Measurements from ENCODE around the gene OR13C3. TPM values are rescaled to one million over a fixed set of nuclear protein-coding genes. Genes with fewer than 3 reads are reported as not detected.
"Not testable (repeated sequence)": the region's sequence is repeated elsewhere in the genome, so short reads cannot be mapped to it uniquely, and the experiment has no call there.

OR13C3 gene
- total RNA-seq, 5 donors from 2014 or later (not counting 1 experiment from before 2014, with no cell fraction given): not detected

DNA sequence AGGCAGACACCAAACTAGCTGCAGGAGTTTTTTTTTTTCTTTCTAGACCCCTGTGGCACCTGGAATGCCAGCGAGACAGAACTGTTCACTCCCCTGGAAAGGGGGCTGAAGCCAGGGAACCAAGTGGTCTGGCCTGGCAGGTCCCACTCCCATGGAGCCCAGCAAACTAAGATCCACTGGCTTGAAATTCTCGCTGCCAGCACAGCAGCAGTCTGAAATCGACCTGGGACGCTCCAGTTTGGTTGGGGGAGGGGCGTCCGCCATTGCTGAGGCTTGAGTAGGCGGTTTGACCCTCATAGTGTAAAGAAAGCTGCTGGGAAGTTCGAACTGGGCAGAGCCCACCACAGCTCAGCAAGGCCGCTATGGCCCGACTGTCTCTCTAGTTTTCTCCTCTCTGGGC, 16.4 kb downstream of the OR13C3 start:
- CTCF ChIA-PET: interaction anchor here in 1 of 2 donors (0.6 kb wide), 1 partner anchor 47 kb away, joined by 4 read pairs; no protein-coding TSS in a partner anchor
- H3K27me3 Mint-ChIP-seq; DNase-seq; H3K4me1 ChIP-seq (ENCODE audit: control insufficient read depth in 1 of 2, extremely low read depth in 1 of 2, insufficient read depth in 2 of 2, low read length in 2 of 2); H3K9me3 ChIP-seq; POLR2A ChIA-PET; ATAC-seq (replicated peaks in 1 of 4); H3K36me3 ChIP-seq (ENCODE audit: control insufficient read depth in 2 of 2, extremely low read depth in 1 of 2, insufficient read depth in 1 of 2, low read length in 1 of 2); H3K27ac ChIP-seq (ENCODE audit: low read length); H3K27me3 ChIP-seq (replicated peaks in 1 of 2; ENCODE audit: control insufficient read depth in 2 of 2, extremely low read depth in 1 of 2, insufficient read depth in 2 of 2, low read length in 1 of 2); H3K4me1 Mint-ChIP-seq; H3K36me3 Mint-ChIP-seq; H3K4me3 ChIP-seq (ENCODE audit: control insufficient read depth in 1 of 2, extremely low read depth in 1 of 2, low read length in 1 of 2); H3K27ac Mint-ChIP-seq; H3K4me3 Mint-ChIP-seq: not testable (repeated sequence)
- 76% methylated on average over 6 of the region's 10 CpGs for WGBS (ENCODE audit: insufficient coverage)
- H3K9me3 Mint-ChIP-seq: peaks cover 2 to 15% (median 3%) of the 10 kb centered on the region in 3 donors

DNA sequence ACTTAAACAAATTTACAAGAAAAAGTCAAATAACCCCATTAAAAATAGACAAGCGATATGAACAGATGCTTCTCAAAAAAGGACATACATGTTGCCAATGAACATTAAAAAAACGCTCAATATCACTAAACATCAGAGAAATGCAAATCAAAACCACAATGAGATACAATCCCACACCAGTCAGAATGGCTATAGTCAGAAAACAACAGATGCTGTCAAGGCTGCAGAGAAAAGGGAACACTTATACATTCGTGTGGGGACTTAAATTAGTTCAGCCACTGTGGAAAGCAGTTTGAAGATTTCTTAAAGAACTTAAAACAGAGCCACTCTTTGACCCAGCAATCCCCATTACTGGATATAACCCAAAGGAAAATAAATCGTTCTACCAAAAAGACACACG, 21.8 kb downstream of the OR13C3 start:
- Mint-ChIP-seq H3K36me3 (no peaks in the 10 kb centered on the region), H3K4me3 (no peak overlapping the region), H3K27ac (no peak overlapping the region), H3K4me1 (no peaks in the 10 kb centered on the region), H3K9me3 (peaks cover 4 to 10% (median 8%) of the 10 kb centered on the region in 3 donors), H3K27me3 (peaks cover 0 to 8% of the 10 kb centered on the region in 2 donors)
- no peaks in the 10 kb centered on the region for H3K4me1 ChIP-seq (ENCODE audit: control insufficient read depth in 1 of 2, extremely low read depth in 1 of 2, insufficient read depth in 2 of 2, low read length in 2 of 2)
- no peaks in the 10 kb centered on the region for H3K9me3 ChIP-seq
- H3K27me3 ChIP-seq (replicated peaks in 1 of 2; ENCODE audit: control insufficient read depth in 2 of 2, extremely low read depth in 1 of 2, insufficient read depth in 2 of 2, low read length in 1 of 2): no peaks in the 10 kb centered on the region
- DNase-seq (no peak), ATAC-seq (replicated peaks in 1 of 4) (no peak)
- H3K4me3 ChIP-seq (ENCODE audit: control insufficient read depth in 1 of 2, extremely low read depth in 1 of 2, low read length in 1 of 2): no peak overlapping the region
- H3K36me3 ChIP-seq (ENCODE audit: control insufficient read depth in 2 of 2, extremely low read depth in 1 of 2, insufficient read depth in 1 of 2, low read length in 1 of 2): no peaks in the 10 kb centered on the region
- 58% methylated on average over 3 of the region's 5 CpGs for WGBS (ENCODE audit: insufficient coverage)
- ChIA-PET CTCF (no interaction called here), POLR2A (no interaction called here)
- H3K27ac ChIP-seq (ENCODE audit: low read length): no peak overlapping the region

DNA sequence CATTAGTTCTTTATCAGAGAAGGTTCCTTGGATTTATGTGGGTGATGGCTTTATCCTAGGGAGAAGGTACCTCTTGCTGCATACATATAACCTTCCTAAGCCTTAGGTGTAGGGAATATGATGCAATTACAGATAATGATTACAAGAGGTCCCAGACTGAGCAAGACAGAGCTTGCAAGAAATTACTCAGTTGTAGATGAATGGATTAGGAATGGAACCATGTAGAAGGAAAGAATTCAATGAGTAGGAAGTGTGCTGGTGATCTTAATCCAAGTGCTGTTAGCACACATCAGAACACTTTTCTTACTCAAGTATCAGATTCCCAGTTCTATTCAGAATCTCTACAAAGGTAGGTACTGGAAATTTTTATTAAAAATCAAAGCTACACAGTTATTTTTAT, 30.1 kb downstream of the OR13C3 start:
- H3K9me3 ChIP-seq: no peaks in the 10 kb centered on the region
- no peaks in the 10 kb centered on the region for H3K36me3 ChIP-seq (ENCODE audit: control insufficient read depth in 2 of 2, extremely low read depth in 1 of 2, insufficient read depth in 1 of 2, low read length in 1 of 2)
- H3K4me1 ChIP-seq (ENCODE audit: control insufficient read depth in 1 of 2, extremely low read depth in 1 of 2, insufficient read depth in 2 of 2, low read length in 2 of 2): no peaks in the 10 kb centered on the region
- H3K27ac ChIP-seq (ENCODE audit: low read length): no peak overlapping the region
- H3K9me3 Mint-ChIP-seq: peaks cover 0 to 19% (median 14%) of the 10 kb centered on the region in 3 donors
- H3K27me3 ChIP-seq (replicated peaks in 1 of 2; ENCODE audit: control insufficient read depth in 2 of 2, extremely low read depth in 1 of 2, insufficient read depth in 2 of 2, low read length in 1 of 2): no peaks in the 10 kb centered on the region
- H3K4me3 ChIP-seq (ENCODE audit: control insufficient read depth in 1 of 2, extremely low read depth in 1 of 2, low read length in 1 of 2): no peak overlapping the region
- no peaks in the 10 kb centered on the region for H3K36me3 Mint-ChIP-seq
- ChIA-PET CTCF (no interaction called here), POLR2A (interaction anchor here in 1 of 2 donors (0.6 kb wide), 1 partner anchor 862 kb away, joined by 6 read pairs; no protein-coding TSS in a partner anchor)
- H3K27ac Mint-ChIP-seq: no peak overlapping the region
- DNase-seq (no peak), ATAC-seq (replicated peaks in 1 of 4) (no peak)
- no peak overlapping the region for H3K4me3 Mint-ChIP-seq
- peaks cover 0 to 5% of the 10 kb centered on the region in 2 donors for H3K27me3 Mint-ChIP-seq
- H3K4me1 Mint-ChIP-seq: no peaks in the 10 kb centered on the region

DNA sequence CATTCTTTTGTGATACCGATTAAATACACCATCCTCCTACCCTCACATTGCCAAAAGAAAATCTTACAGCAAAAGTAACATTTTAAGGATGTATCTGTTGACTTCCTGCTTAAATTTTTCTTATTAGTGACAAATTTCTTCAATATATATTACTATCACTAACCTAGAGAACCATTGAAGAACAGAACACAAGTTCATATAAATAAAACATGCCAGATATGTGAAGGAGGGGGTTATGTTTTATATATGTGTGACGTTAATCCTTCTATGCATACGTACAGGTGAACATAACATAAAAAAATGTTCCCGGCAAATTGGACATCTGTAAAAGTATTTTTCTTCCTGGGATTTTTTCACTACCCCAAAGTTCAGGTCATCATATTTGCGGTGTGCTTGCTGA, 32.7 kb downstream of the OR13C3 start, which contains the start of gene OR13F1:
Gene OR13F1 (plus strand): TSS at position 301 of the 400 bp plus-strand sequence. CDS start 0 bp downstream, at position 301.
- Mint-ChIP-seq H3K27me3 (no peaks in the 10 kb centered on the region), H3K9me3 (peaks cover 0 to 4% (median 2%) of the 10 kb centered on the region in 3 donors), H3K27ac (no peak within 1 kb of the TSS), H3K36me3 (no peaks in the 10 kb centered on the region), H3K4me1 (no peaks in the 10 kb centered on the region), H3K4me3 (no peak within 1 kb of the TSS)
- ChIA-PET CTCF (no interaction called here), POLR2A (no interaction called here)
- H3K9me3 ChIP-seq: no peaks in the 10 kb centered on the region
- H3K27me3 ChIP-seq (replicated peaks in 1 of 2; ENCODE audit: control insufficient read depth in 2 of 2, extremely low read depth in 1 of 2, insufficient read depth in 2 of 2, low read length in 1 of 2): no peaks in the 10 kb centered on the region
- 96% methylated on average over 2 of the region's 5 CpGs for WGBS (ENCODE audit: insufficient coverage)
- no peaks in the 10 kb centered on the region for H3K36me3 ChIP-seq (ENCODE audit: control insufficient read depth in 2 of 2, extremely low read depth in 1 of 2, insufficient read depth in 1 of 2, low read length in 1 of 2)
- no peak within 1 kb of the TSS for H3K27ac ChIP-seq (ENCODE audit: low read length)
- H3K4me1 ChIP-seq (ENCODE audit: control insufficient read depth in 1 of 2, extremely low read depth in 1 of 2, insufficient read depth in 2 of 2, low read length in 2 of 2): no peaks in the 10 kb centered on the region
- H3K4me3 ChIP-seq (ENCODE audit: control insufficient read depth in 1 of 2, extremely low read depth in 1 of 2, low read length in 1 of 2): no peak within 1 kb of the TSS
- ATAC-seq (replicated peaks in 1 of 4): no peak
- no peak for DNase-seq

DNA sequence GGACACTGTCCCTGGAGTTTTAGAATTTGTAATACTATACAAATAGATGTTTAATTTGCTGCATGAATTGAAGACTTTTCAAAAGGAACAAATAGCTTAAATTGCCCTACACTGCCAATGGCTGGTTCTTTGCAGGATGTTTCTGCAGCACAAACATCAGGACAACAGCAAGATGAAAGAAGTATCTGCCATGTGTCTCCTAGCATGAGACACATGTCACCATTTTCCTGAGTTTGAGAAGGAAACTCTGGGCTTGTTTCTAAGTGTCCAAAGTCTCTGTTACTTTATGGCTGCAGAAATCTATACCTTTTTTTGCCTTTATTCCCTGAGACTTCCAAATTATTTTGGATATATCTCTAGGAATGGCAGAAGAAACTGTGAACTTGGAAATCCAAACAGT, 33.2 kb downstream of the OR13C3 start:
- POLR2A ChIA-PET: no interaction called here
- no peaks in the 10 kb centered on the region for H3K27me3 Mint-ChIP-seq
- no peaks in the 10 kb centered on the region for H3K4me1 ChIP-seq (ENCODE audit: control insufficient read depth in 1 of 2, extremely low read depth in 1 of 2, insufficient read depth in 2 of 2, low read length in 2 of 2)
- DNase-seq: no peak
- no peak overlapping the region for H3K4me3 Mint-ChIP-seq
- no peak overlapping the region for H3K27ac Mint-ChIP-seq
- peaks cover 0 to 3% (median 0%) of the 10 kb centered on the region in 3 donors for H3K9me3 Mint-ChIP-seq
- no peaks in the 10 kb centered on the region for H3K9me3 ChIP-seq
- no peaks in the 10 kb centered on the region for H3K27me3 ChIP-seq (replicated peaks in 1 of 2; ENCODE audit: control insufficient read depth in 2 of 2, extremely low read depth in 1 of 2, insufficient read depth in 2 of 2, low read length in 1 of 2)
- CTCF ChIA-PET: no interaction called here
- ATAC-seq (replicated peaks in 1 of 4): no peak
- no peaks in the 10 kb centered on the region for H3K4me1 Mint-ChIP-seq
- H3K4me3 ChIP-seq (ENCODE audit: control insufficient read depth in 1 of 2, extremely low read depth in 1 of 2, low read length in 1 of 2): no peak overlapping the region
- H3K36me3 ChIP-seq (ENCODE audit: control insufficient read depth in 2 of 2, extremely low read depth in 1 of 2, insufficient read depth in 1 of 2, low read length in 1 of 2): no peaks in the 10 kb centered on the region
- H3K36me3 Mint-ChIP-seq: no peaks in the 10 kb centered on the region
- no peak overlapping the region for H3K27ac ChIP-seq (ENCODE audit: low read length)

DNA sequence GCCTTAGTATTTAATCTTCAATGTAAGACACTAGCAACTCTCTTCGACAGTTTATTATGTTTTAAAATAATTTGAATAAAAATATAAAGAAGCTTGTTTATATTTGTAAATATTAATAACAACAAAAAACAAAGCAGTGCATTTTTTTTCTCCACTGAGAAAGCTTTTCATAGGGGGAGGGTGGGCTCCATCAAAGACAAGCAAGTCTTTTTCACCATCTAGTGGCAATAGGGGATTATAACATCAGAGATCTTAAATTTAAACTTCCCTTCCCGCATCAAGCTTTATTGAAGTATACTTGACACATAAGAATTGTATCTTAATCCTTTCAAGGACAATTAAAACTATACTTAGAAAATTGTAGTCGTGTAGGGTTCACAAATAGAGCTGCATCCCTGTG, 41.8 kb downstream of the OR13C3 start:
- Histone ChIP-seq H3K4me1 (ENCODE audit: control insufficient read depth in 1 of 2, extremely low read depth in 1 of 2, insufficient read depth in 2 of 2, low read length in 2 of 2) (no peaks in the 10 kb centered on the region), H3K36me3 (ENCODE audit: control insufficient read depth in 2 of 2, extremely low read depth in 1 of 2, insufficient read depth in 1 of 2, low read length in 1 of 2) (no peaks in the 10 kb centered on the region), H3K27me3 (replicated peaks in 1 of 2; ENCODE audit: control insufficient read depth in 2 of 2, extremely low read depth in 1 of 2, insufficient read depth in 2 of 2, low read length in 1 of 2) (no peaks in the 10 kb centered on the region), H3K4me3 (ENCODE audit: control insufficient read depth in 1 of 2, extremely low read depth in 1 of 2, low read length in 1 of 2) (no peak overlapping the region), H3K9me3 (no peaks in the 10 kb centered on the region), H3K27ac (ENCODE audit: low read length) (no peak overlapping the region)
- Mint-ChIP-seq H3K4me3 (no peak overlapping the region), H3K9me3 (peaks cover 0 to 6% (median 4%) of the 10 kb centered on the region in 3 donors), H3K27me3 (no peaks in the 10 kb centered on the region), H3K36me3 (no peaks in the 10 kb centered on the region), H3K4me1 (no peaks in the 10 kb centered on the region), H3K27ac (no peak overlapping the region)
- CTCF ChIA-PET: no interaction called here
- POLR2A ChIA-PET: no interaction called here
- DNase-seq (no peak), ATAC-seq (replicated peaks in 1 of 4) (no peak)
- WGBS (ENCODE audit: insufficient coverage): no CpG with 5 or more reads among the region's 3 CpGs

Data from T-cell (primary cell).